Kidney (tissue), 14 donors: ENCODE data around the gene ARSJ. TPM values are rescaled to one million over a fixed set of nuclear protein-coding genes. Genes with fewer than 3 reads are reported as not detected.

Experiments
- DNase-seq, 5 donors: peaks; one replicate each; pipeline ENCODE4 v3.0.0-alpha.2; 2013 to 2020
- FAIRE-seq: peaks from 2 replicates; lab custom pipeline; 2012; peaks lifted over from hg19 to GRCh38; lab: Jason Lieb, UNC
- H3K27ac ChIP-seq, 2 donors: one replicate each; pipeline ENCODE4 v1.7.0; 2013; ENCODE audit warnings: low read depth in 2 of 2, low read length in 2 of 2, inconsistent platforms in 1 of 2
- H3K27me3 ChIP-seq: one replicate; pipeline ENCODE4 v1.7.1; 2013; ENCODE audit warnings: low read length, inconsistent platforms; ENCODE audit not compliant: control insufficient read depth, insufficient read depth
- H3K36me3 ChIP-seq, 3 donors: one replicate each; pipeline versions ENCODE4 v1.7.0 to v1.7.1; 2013; ENCODE audit warnings: low read length in 3 of 3, control low read depth in 1 of 3, inconsistent platforms in 1 of 3; ENCODE audit not compliant: insufficient read depth in 3 of 3, control insufficient read depth in 2 of 3
- H3K4me1 ChIP-seq, 3 donors: one replicate each; pipeline versions ENCODE4 v1.7.0 to v1.7.1; 2013; ENCODE audit warnings: low read length in 3 of 3, inconsistent platforms in 1 of 3, low read depth in 1 of 3; ENCODE audit not compliant: control insufficient read depth in 2 of 3, insufficient read depth in 2 of 3
- H3K4me3 ChIP-seq, 3 donors: one replicate each; pipeline versions ENCODE4 v1.7.0 to v1.8.1; 2013; ENCODE audit warnings: low read length in 3 of 3, control low read depth in 1 of 3, inconsistent platforms in 1 of 3
- H3K9ac ChIP-seq, 3 donors: one replicate each; pipeline versions ENCODE4 v1.7.0 to v1.7.1; 2013; ENCODE audit warnings: low read length in 3 of 3, control low read depth in 1 of 3, inconsistent platforms in 1 of 3
- H3K9me3 ChIP-seq, 3 donors: one replicate each; pipeline versions ENCODE4 v1.7.0 to v1.7.1; 2013; ENCODE audit warnings: low read length in 3 of 3, control low read depth in 1 of 3, inconsistent platforms in 1 of 3; ENCODE audit not compliant: control insufficient read depth in 2 of 3, insufficient read depth in 1 of 3
- CTCF ChIP-seq: IDR thresholded peaks from 3 replicates; pipeline ENCODE4 v1.5.1; 2012; ENCODE audit warnings: mild to moderate bottlenecking, moderate library complexity, borderline replicate concordance; ENCODE audit not compliant: insufficient read depth; ENCODE audit errors: extremely low read depth
- intact Hi-C: fragments of 100-400 bp; cut with DNase I; formaldehyde crosslinking; loops from one replicate; pipeline ENCODE4 v1.11.1; 2022
- polyA plus RNA-seq: library from polyadenylated mRNA; stranded (reverse); fragments of 350-450 nt; fragmentation: Illumina TruSeq; extraction: RNeasy Lipid Tissue Mini Kit (QIAGEN cat#74804); gene quantifications from one replicate; pipeline ENCODE4 v1.2.3, GENCODE V29; 2014; ENCODE audit warnings: low read depth, low replicate concordance; ENCODE audit not compliant: insufficient read depth
- total RNA-seq: library from RNA; stranded (reverse); fragmentation: NEBNext Ultra II Directional; extraction: Animal tissue kit (Norgen Biotek cat#: 25700); gene quantifications from one replicate; pipeline ENCODE4 v1.2.1, GENCODE V29; 2021
- donor health status: control.
- donor health status: control.
- donor health status: control.
- donor health status: control.
- donor health status: control.
- donor health status: DM: yes; HTN: yes; CAD: no.
- donor health status: Normal renal cell carcinoma (clear cell type).

The ARSJ gene
- total and polyA plus RNA-seq, 2 donors from 2014 or later, result 3.6 to 16.7 TPM

GRCh38 chr4:113904877-113905276, 74.6 kb downstream of the ARSJ start:
- no peak overlapping the region for H3K9ac ChIP-seq
- DNase-seq (no peak), FAIRE-seq (no peak)
- no peak for TF ChIP-seq CTCF
- no peaks in the 10 kb centered on the region for H3K9me3 ChIP-seq
- H3K27me3 ChIP-seq, result no peaks in the 10 kb centered on the region
- peaks cover 0 to 2% (median 0%) of the 10 kb centered on the region in 3 donors for H3K36me3 ChIP-seq
- H3K27ac ChIP-seq, result no peak overlapping the region
- intact Hi-C loops, result no loop called here
- H3K4me3 ChIP-seq, result no peak overlapping the region
- peaks cover 0 to 6% (median 0%) of the 10 kb centered on the region in 3 donors for H3K4me1 ChIP-seq

GRCh38 chr4:113901994-113902787, 77.3 kb downstream of the ARSJ start:
- Histone ChIP-seq H3K9me3 (no peaks in the 10 kb centered on the region), H3K9ac (peak overlapping the region in 1 of 3 donors; percentile 0), H3K36me3 (peaks cover 0 to 2% (median 0%) of the 10 kb centered on the region in 3 donors), H3K27me3 (no peaks in the 10 kb centered on the region), H3K27ac (peak overlapping the region; percentile 52 to 66), H3K4me1 (peaks cover 0 to 6% (median 0%) of the 10 kb centered on the region in 3 donors), H3K4me3 (peak overlapping the region in 2 of 3 donors; percentile 22 to 26)
- FAIRE-seq (peak; percentile 41), DNase-seq (peak in 4 of 5 donors; percentile 45 to 77 (median 61))
- TF ChIP-seq CTCF, result peak; percentile 63
- intact Hi-C loops, result no loop called here

- no peak overlapping the region for H3K27ac ChIP-seq
- intact Hi-C loops, result no loop called here
- H3K4me1 ChIP-seq, result peaks cover 0 to 6% (median 0%) of the 10 kb centered on the region in 3 donors
Measured at GRCh38 chr4:113899271-113900070, 80.0 kb downstream of the ARSJ start.

More at GRCh38 chr4:113899271-113900070, 80.0 kb downstream of the ARSJ start:
- TF ChIP-seq CTCF, result no peak
- Histone ChIP-seq H3K9me3 (no peaks in the 10 kb centered on the region), H3K36me3 (peaks cover 0 to 2% (median 0%) of the 10 kb centered on the region in 3 donors), H3K9ac (no peak overlapping the region), H3K4me3 (no peak overlapping the region), H3K27me3 (no peaks in the 10 kb centered on the region)
- no peak for DNase-seq
- no peak for FAIRE-seq
